ENCODE results near the gene SAMD13.

- no peak for TF ChIP-seq CTCF (IDR thresholded peaks at IDR 0.05)
- no peak for TF ChIP-seq POLR2A (IDR thresholded peaks at IDR 0.05)
Observed at GRCh38 chr1:84382127-84382526, 80.6 kb downstream of the SAMD13 start.
